Prostate gland (tissue), 2 donors: ENCODE measurements around the gene BRAT1.
"Not testable (repeated sequence)": the region's sequence is repeated elsewhere in the genome, so short reads cannot be mapped to it uniquely, and the experiment has no call there.

Experiments
- CTCF ChIP-seq, 4 experiments: fragments of 200-600 bp in 2 of 4; fragments of 450-650 bp in 2 of 4; sonication (generic) in 2 of 4; IDR thresholded peaks; 1 replicate in 3 of 4; 2 replicates in 1 of 4; pipeline ENCODE4 v1.5.1; 2016 to 2019; ENCODE audit warnings: antibody characterized with exemption in 4 of 4, mild to moderate bottlenecking in 2 of 4, moderate library complexity in 2 of 4
- POLR2A ChIP-seq: fragments of 450-650 bp; IDR thresholded peaks from one replicate; pipeline ENCODE4 v1.6.1; 2016; ENCODE audit warnings: antibody characterized with exemption, mild to moderate bottlenecking
- POLR2AphosphoS5 ChIP-seq: sonication (generic); formaldehyde crosslinking; IDR thresholded peaks from one replicate; pipeline ENCODE4 v1.6.1; 2017; ENCODE audit warnings: antibody characterized with exemption

- TF ChIP-seq CTCF (IDR thresholded peaks at IDR 0.05); POLR2AphosphoS5; POLR2A: not testable (repeated sequence)
Observed at GRCh38 chr7:2563955-2564354, 8.6 kb upstream of the BRAT1 start.
